Epithelial cell of esophagus (primary cell): ENCODE data around the gene PRELID3B.

Experiments used
- DNase-seq: peaks from one replicate; pipeline ENCODE4 v3.0.0; 2010; ENCODE audit warnings: low read depth
- H3K4me3 ChIP-seq: 2 replicates; pipeline ENCODE4 v1.5.1; 2011; ENCODE audit warnings: mild to moderate bottlenecking, low read length, control low read depth
- TF ChIP-seq, protein P1 (sequence below): IDR thresholded peaks from 2 replicates; pipeline ENCODE4 v1.5.1; 2011; ENCODE audit warnings: low read depth, mild to moderate bottlenecking, low read length, control low read depth, inconsistent platforms; ENCODE audit not compliant: insufficient read depth; ENCODE audit errors: missing control alignments

Gene PRELID3B

DNA sequence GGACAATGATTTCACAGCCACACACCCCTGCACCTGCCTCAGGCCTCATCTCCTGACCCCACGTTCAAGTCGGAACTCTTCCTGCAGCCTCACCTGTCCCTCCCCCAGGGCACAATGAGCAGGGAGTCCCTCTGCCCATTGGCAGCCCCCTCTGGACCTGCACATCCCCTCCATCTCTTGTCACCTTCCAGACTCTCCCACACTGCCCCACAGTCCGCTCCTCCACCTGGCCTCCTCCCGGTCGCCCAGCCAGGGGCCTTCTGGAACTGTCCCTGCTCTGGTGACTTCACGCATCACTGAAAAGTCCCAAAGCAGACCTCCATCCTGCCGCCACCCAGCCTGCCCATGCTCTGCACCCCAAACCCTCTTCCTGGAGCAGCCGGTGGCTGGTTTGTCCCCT is 40.2 kb downstream of the PRELID3B start:
- TF ChIP-seq, protein P1, sequence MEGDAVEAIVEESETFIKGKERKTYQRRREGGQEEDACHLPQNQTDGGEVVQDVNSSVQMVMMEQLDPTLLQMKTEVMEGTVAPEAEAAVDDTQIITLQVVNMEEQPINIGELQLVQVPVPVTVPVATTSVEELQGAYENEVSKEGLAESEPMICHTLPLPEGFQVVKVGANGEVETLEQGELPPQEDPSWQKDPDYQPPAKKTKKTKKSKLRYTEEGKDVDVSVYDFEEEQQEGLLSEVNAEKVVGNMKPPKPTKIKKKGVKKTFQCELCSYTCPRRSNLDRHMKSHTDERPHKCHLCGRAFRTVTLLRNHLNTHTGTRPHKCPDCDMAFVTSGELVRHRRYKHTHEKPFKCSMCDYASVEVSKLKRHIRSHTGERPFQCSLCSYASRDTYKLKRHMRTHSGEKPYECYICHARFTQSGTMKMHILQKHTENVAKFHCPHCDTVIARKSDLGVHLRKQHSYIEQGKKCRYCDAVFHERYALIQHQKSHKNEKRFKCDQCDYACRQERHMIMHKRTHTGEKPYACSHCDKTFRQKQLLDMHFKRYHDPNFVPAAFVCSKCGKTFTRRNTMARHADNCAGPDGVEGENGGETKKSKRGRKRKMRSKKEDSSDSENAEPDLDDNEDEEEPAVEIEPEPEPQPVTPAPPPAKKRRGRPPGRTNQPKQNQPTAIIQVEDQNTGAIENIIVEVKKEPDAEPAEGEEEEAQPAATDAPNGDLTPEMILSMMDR, result no peak
- no peak overlapping the region for H3K4me3 ChIP-seq
- DNase-seq, result no peak

DNA sequence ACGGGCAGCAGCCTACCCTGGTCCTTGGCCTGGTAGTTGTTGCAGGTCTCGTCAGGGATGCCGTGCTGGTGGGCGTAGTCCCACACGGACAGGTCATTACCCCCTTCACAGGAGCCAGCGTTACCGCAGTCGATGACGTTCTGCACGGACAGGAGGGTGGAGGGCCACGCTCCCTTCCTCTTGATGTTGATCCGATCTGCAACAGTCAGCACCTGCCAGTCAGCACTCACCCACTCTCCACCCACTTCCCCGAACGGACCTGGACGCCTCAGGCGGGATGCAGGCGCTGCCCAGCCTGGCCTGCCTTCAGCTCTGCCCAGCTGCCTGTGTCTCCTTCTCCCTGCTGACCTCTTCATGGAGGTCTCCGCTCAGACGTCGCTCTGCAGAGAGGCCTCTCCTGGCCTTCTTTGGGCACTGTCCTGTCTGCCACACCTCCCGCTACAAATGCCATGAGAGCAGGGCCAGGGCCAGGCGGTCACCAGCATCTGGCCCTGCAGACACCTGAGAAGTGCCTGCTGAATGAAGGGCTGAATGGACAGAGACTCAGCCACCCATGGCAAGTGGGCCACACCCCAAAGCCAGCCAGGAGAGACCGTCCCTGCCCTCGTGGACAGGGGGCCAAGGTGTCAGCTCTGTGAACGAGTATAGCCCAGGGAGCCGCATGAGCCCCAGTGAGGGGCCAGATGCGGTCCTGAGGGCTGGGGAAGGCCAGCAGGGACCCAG is 41.0 kb downstream of the PRELID3B start:
- TF ChIP-seq, protein P1, result no peak
- no peak for DNase-seq

DNA sequence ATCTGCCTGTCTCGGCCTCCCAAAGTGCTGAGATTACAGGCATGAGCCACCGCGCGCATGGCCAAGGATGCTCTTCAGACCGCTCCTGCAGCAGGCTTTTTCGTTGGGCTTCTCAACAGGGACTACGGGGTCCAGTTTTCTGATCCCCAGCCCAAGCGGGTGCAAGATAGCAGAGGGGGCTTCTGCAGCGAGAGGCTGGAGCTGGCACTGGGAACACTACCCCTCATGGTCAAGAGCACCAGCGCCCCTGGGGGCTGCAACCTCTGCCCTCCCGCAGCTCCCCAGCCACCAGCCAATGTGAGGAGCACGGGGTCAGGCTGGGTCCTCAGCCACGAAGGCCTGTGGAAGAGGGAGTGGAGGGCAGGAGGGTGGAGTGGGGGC is 41.5 kb downstream of the PRELID3B start:
- DNase-seq, result no peak
- H3K4me3 ChIP-seq, result no peak overlapping the region
- TF ChIP-seq, protein P1, result no peak

More for the DNA sequence above, 41.0 kb downstream of the PRELID3B start:
- no peak overlapping the region for H3K4me3 ChIP-seq

DNA sequence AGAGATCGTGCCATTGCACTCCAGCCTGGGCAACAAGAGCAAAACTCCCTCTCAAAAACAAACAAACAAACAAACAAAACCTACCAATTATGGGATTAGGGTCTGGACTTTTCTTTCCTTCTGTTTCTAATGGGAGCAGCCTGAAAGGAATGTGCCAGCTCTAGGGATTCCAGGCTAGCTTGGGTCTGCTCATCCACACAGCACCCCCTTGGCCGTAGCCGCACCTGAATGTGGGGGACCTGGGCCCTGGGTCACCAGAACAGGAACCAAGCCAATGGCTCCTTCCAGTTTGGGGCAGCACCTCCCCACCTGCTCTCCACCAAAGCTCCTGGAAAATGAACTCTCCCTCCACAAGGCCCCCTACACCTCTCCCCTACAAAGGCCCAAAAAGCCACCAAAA is 42.3 kb downstream of the PRELID3B start:
- DNase-seq, result no peak
- TF ChIP-seq, protein P1, result no peak
- H3K4me3 ChIP-seq, result no peak overlapping the region

DNA sequence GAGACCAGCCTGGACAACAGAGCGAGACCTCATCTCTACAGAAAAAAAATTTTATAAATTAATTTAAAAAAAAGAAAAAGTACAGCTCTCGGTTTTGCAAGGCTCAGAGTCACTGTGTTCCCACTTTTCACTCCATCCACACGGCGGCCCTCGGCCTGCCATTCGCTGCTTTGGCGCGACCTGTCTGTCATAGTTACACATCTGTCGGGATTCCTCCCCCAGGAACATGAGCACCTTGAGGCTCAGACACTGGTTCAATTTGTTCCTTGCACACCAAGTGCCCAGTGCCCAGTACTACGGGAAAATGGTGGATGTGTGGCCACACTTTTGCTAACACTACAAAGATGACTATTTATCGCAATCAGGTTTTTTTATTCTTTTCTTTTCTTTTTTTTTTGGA is 43.9 kb downstream of the PRELID3B start:
- TF ChIP-seq, protein P1, result no peak
- no peak for DNase-seq
- H3K4me3 ChIP-seq, result no peak overlapping the region

DNA sequence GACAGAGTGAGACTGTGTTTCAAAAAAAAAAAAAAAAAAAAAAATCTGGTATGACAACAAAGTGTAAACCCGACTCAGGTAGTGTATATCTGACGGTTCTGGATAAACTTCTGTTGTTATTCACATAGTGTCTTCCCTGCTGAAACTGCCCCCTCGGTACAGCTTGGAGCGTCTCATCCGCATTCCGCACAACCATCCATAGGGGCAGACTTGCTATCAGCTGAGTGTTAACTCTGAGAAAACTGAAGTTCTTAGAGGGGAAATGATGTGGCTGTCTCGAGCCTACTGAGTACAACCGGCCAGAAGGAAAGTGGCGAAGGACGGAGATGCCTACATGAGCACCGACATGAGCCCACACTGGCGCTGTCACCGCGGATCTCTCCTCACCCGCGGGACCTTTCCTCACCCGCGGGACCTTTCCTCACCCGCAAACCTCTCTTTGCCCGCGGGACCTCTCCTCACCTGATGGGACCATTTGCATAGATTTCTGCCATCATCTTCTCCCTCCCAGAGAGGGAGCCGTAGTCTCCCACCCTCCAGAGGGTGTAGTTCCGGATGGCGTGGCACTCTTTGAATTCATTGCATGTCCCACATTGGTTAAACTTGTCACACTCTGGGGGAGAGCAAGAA is 45.3 kb downstream of the PRELID3B start:
- TF ChIP-seq, protein P1, result no peak
- no peak for DNase-seq
- no peak overlapping the region for H3K4me3 ChIP-seq

DNA sequence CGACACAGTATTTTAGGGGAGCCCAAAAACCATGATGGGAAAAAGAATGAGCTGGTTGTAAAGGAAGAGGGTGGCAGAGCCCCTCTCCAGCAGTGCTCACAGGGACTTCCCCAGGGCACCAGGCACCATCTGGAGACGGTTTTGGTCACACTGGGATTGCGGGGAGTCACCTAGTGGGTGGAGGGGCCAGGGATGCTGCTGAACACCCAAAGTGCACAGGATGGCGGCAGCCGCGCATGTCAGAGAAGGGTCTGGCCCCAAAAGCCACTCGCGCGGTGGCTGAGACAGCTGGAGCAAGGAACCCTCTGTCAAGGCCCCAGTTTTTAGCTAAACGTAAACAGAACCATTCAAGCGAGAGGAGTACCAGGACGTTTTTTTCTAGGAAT is 46.4 kb downstream of the PRELID3B start:
- no peak for DNase-seq
- TF ChIP-seq, protein P1, result no peak
- no peak overlapping the region for H3K4me3 ChIP-seq
